H9 (cell line): ENCODE results near the gene TUT7. TPM values are rescaled to one million over a fixed set of nuclear protein-coding genes. Genes with fewer than 3 reads are reported as not detected.

Source experiments
- DNase-seq: peaks from one replicate; pipeline ENCODE4 v3.0.0-alpha.2; 2017
- H2AFZ ChIP-seq: one replicate; pipeline ENCODE4 v1.6.1; 2013; ENCODE audit warnings: mild to moderate bottlenecking, low read length, control low read depth, moderate library complexity
- H2AK5ac ChIP-seq: 2 replicates; pipeline ENCODE4 v1.6.1; 2013; ENCODE audit warnings: low read length, control low read depth, mixed read lengths; ENCODE audit not compliant: insufficient read length
- H2BK120ac ChIP-seq: one replicate; pipeline ENCODE4 v1.6.1; 2013; ENCODE audit warnings: low read depth, mild to moderate bottlenecking, low read length, control low read depth, inconsistent platforms; ENCODE audit not compliant: poor library complexity, severe bottlenecking
- H2BK12ac ChIP-seq: 2 replicates; pipeline ENCODE4 v1.6.1; 2013; ENCODE audit warnings: low read length, control low read depth, mixed read lengths, low read depth; ENCODE audit not compliant: insufficient read length
- H2BK15ac ChIP-seq: 2 replicates; pipeline ENCODE4 v1.6.1; 2013; ENCODE audit warnings: low read depth, low read length, control low read depth
- H2BK20ac ChIP-seq: one replicate; pipeline ENCODE4 v1.6.1; 2013; ENCODE audit warnings: low read depth, mild to moderate bottlenecking, low read length, control low read depth, inconsistent platforms; ENCODE audit not compliant: poor library complexity, severe bottlenecking
- H2BK5ac ChIP-seq: 2 replicates; pipeline ENCODE4 v1.6.1; 2013; ENCODE audit warnings: low read length, control low read depth, mixed read lengths; ENCODE audit not compliant: insufficient read length
- H3K14ac ChIP-seq: 2 replicates; pipeline ENCODE4 v1.6.1; 2013; ENCODE audit warnings: low read length, control low read depth; ENCODE audit not compliant: insufficient read depth
- H3K18ac ChIP-seq: 2 replicates; pipeline ENCODE4 v1.6.1; 2013; ENCODE audit warnings: low read depth, mild to moderate bottlenecking, mixed read lengths, low read length, control low read depth; ENCODE audit not compliant: insufficient read length
- H3K23ac ChIP-seq: 2 replicates; pipeline ENCODE4 v1.6.1; 2013; ENCODE audit warnings: low read length, control low read depth, mixed read lengths, low read depth; ENCODE audit not compliant: insufficient read length
- H3K23me2 ChIP-seq: 2 replicates; pipeline ENCODE4 v1.6.1; 2013; ENCODE audit warnings: low read depth, mild to moderate bottlenecking, mixed read lengths, low read length, control low read depth; ENCODE audit not compliant: insufficient read length, poor library complexity, severe bottlenecking
- H3K27ac ChIP-seq: 2 replicates; pipeline ENCODE4 v1.5.1; 2013; ENCODE audit warnings: low read length, control low read depth, mixed read lengths, low read depth; ENCODE audit not compliant: insufficient read length
- H3K27me3 ChIP-seq: 2 replicates; pipeline ENCODE4 v1.6.1; 2013; ENCODE audit warnings: low read length, control low read depth, inconsistent platforms; ENCODE audit not compliant: insufficient read depth
- H3K4ac ChIP-seq: 2 replicates; pipeline ENCODE4 v1.6.1; 2013; ENCODE audit warnings: low read depth, mild to moderate bottlenecking, control low read depth, inconsistent platforms, low read length, moderate library complexity
- H3K4me1 ChIP-seq: 2 replicates; pipeline ENCODE4 v1.6.1; 2013; ENCODE audit warnings: low read length, control low read depth, inconsistent platforms; ENCODE audit not compliant: insufficient read depth
- H3K4me2 ChIP-seq: 2 replicates; pipeline ENCODE4 v1.6.1; 2013; ENCODE audit warnings: low read length, control low read depth, mixed read lengths; ENCODE audit not compliant: insufficient read length, insufficient read depth
- H3K56ac ChIP-seq: 2 replicates; pipeline ENCODE4 v1.6.1; 2013; ENCODE audit warnings: low read depth, mild to moderate bottlenecking, mixed read lengths, low read length, control low read depth; ENCODE audit not compliant: insufficient read length
- H3K79me1 ChIP-seq: 2 replicates; pipeline ENCODE4 v1.6.1; 2013; ENCODE audit warnings: low read depth, mild to moderate bottlenecking, moderate library complexity, low read length, control low read depth, inconsistent platforms; ENCODE audit not compliant: insufficient read depth, poor library complexity, severe bottlenecking
- H3K79me2 ChIP-seq: 2 replicates; pipeline ENCODE4 v1.6.1; 2013; ENCODE audit warnings: low read length, control low read depth, inconsistent platforms; ENCODE audit not compliant: insufficient read depth
- H3K9ac ChIP-seq: 2 replicates; pipeline ENCODE4 v1.6.1; 2013; ENCODE audit warnings: low read length, control low read depth, mixed read lengths; ENCODE audit not compliant: insufficient read length; ENCODE audit errors: extremely low read depth
- H3K9me3 ChIP-seq: one replicate; pipeline ENCODE4 v1.6.1; 2013; ENCODE audit warnings: low read depth, low read length, inconsistent platforms; ENCODE audit not compliant: control insufficient read depth
- H3T11ph ChIP-seq: one replicate; pipeline ENCODE4 v1.6.1; 2013; ENCODE audit warnings: mild to moderate bottlenecking, low read length, control low read depth, inconsistent platforms
- H4K20me1 ChIP-seq: one replicate; pipeline ENCODE4 v1.6.1; 2013; ENCODE audit not compliant: control insufficient read depth, insufficient read length, insufficient read depth
- H4K5ac ChIP-seq: 2 replicates; pipeline ENCODE4 v1.6.1; 2013; ENCODE audit warnings: low read depth, mild to moderate bottlenecking, mixed read lengths, low read length, control low read depth; ENCODE audit not compliant: insufficient read length
- H4K8ac ChIP-seq: replicated peaks from 2 replicates; pipeline ENCODE4 v1.6.1; 2013; ENCODE audit warnings: low read length, control low read depth, mixed read lengths, low read depth; ENCODE audit not compliant: insufficient read length
- H4K91ac ChIP-seq: 2 replicates; pipeline ENCODE4 v1.6.1; 2013; ENCODE audit warnings: low read depth, mild to moderate bottlenecking, moderate library complexity, mixed read lengths, low read length, control low read depth; ENCODE audit not compliant: insufficient read length
- H3K27ac Mint-ChIP-seq, 3 experiments: 2 replicates in 2 of 3; 3 replicates in 1 of 3; pipeline ENCODE4 v1.8.0; 2020 to 2021; ENCODE audit warnings: mixed read lengths in 3 of 3, mild to moderate bottlenecking in 1 of 3, moderate library complexity in 1 of 3
- H3K27me3 Mint-ChIP-seq: 2 replicates; pipeline ENCODE4 v1.8.0; 2021; ENCODE audit warnings: low read depth, mild to moderate bottlenecking, moderate library complexity, mixed read lengths
- H3K36me3 Mint-ChIP-seq, 3 experiments: 2 replicates in 2 of 3; 3 replicates in 1 of 3; pipeline ENCODE4 v1.8.0; 2020 to 2021; ENCODE audit warnings: low read depth in 3 of 3, mixed read lengths in 3 of 3; ENCODE audit not compliant: insufficient read depth in 1 of 3
- H3K4me1 Mint-ChIP-seq, 2 experiments: 2 replicates each; pipeline ENCODE4 v1.8.0; 2020; ENCODE audit warnings: mixed read lengths in 2 of 2
- H3K4me3 Mint-ChIP-seq, 2 experiments: 2 replicates in 1 of 2; 3 replicates in 1 of 2; pipeline ENCODE4 v1.8.0; 2020 to 2021; ENCODE audit warnings: mild to moderate bottlenecking in 2 of 2, mixed read lengths in 2 of 2, moderate library complexity in 1 of 2
- H3K9me3 Mint-ChIP-seq, 2 experiments: 2 replicates in 1 of 2; 3 replicates in 1 of 2; pipeline ENCODE4 v1.8.0; 2020; ENCODE audit warnings: mild to moderate bottlenecking in 2 of 2, mixed read lengths in 2 of 2, moderate library complexity in 1 of 2
- WGBS: extraction: QIAGEN DNeasy Blood & Tissue Kit; methylation state at CpG from one replicate; pipeline ENCODE4 v1.1.7; 2013; ENCODE audit warnings: missing lambda C conversion rate, low lambda C conversion rate, mixed read lengths; ENCODE audit not compliant: insufficient read length; ENCODE audit errors: extremely low coverage; 5-methylcytosine and 5-hydroxymethylcytosine counted together
- total RNA-seq: library from RNA; stranded (reverse); gene quantifications from 2 replicates; pipeline ENCODE4 v1.2.1, GENCODE V29; 2021
- TF ChIP-seq, protein P1 (sequence below): fragments of 200-600 bp; sonication (generic); conservative IDR thresholded peaks from 3 replicates; pipeline ENCODE4 v1.8.0; 2021; ENCODE audit warnings: antibody characterized with exemption, mild to moderate bottlenecking

The TUT7 gene
- total RNA-seq, 1 experiment from 2014 or later = 23.1 TPM

DNA sequence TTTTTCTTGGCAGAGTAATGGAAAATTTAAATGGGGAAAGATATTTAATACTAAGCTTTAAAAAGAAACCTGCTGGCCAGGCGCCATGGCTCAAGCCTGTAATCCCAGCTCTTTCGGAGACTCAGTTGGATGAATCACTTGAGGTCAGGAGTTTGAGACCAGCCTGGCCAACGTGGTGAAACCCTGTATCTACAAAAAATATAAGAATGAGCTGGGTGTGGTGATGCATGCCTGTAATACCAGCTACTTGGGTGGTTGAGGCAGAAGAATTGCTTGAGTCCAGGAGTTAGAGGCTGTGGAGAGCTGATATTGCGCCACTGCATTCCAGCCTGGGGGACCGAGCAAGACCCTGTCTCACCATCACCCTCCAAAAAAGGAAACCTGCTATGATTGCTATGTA, 32.8 kb downstream of the TUT7 start:
- H3K79me2 ChIP-seq = no peaks in the 10 kb centered on the region
- H2BK15ac ChIP-seq = no peak overlapping the region
- no peak overlapping the region for H4K91ac ChIP-seq
- H3K27ac Mint-ChIP-seq = no peak overlapping the region
- H3K9ac ChIP-seq = no peak overlapping the region
- no peaks in the 10 kb centered on the region for H3K4me1 ChIP-seq
- no peak overlapping the region for H2AK5ac ChIP-seq
- no peak overlapping the region for H3K56ac ChIP-seq
- no peak overlapping the region for H3K4me3 Mint-ChIP-seq
- no peak overlapping the region for H3K23ac ChIP-seq
- TF ChIP-seq, protein P1, sequence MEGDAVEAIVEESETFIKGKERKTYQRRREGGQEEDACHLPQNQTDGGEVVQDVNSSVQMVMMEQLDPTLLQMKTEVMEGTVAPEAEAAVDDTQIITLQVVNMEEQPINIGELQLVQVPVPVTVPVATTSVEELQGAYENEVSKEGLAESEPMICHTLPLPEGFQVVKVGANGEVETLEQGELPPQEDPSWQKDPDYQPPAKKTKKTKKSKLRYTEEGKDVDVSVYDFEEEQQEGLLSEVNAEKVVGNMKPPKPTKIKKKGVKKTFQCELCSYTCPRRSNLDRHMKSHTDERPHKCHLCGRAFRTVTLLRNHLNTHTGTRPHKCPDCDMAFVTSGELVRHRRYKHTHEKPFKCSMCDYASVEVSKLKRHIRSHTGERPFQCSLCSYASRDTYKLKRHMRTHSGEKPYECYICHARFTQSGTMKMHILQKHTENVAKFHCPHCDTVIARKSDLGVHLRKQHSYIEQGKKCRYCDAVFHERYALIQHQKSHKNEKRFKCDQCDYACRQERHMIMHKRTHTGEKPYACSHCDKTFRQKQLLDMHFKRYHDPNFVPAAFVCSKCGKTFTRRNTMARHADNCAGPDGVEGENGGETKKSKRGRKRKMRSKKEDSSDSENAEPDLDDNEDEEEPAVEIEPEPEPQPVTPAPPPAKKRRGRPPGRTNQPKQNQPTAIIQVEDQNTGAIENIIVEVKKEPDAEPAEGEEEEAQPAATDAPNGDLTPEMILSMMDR = no peak
- H3K4ac ChIP-seq = no peak overlapping the region
- no peak overlapping the region for H2BK120ac ChIP-seq
- WGBS = no CpG with 5 or more reads among the region's 5 CpGs
- H3T11ph ChIP-seq = no peak overlapping the region
- H3K36me3 Mint-ChIP-seq = peaks cover 25 to 68% (median 55%) of the 10 kb centered on the region in 3 experiments; a peak in 6 of 7 replicates
- no peaks in the 10 kb centered on the region for H3K79me1 ChIP-seq
- H3K27me3 Mint-ChIP-seq = no peaks in the 10 kb centered on the region
- no peaks in the 10 kb centered on the region for H3K9me3 Mint-ChIP-seq
- H2BK12ac ChIP-seq = no peak overlapping the region
- H4K5ac ChIP-seq = no peak overlapping the region
- H3K27me3 ChIP-seq = no peaks in the 10 kb centered on the region
- H3K23me2 ChIP-seq = no peaks in the 10 kb centered on the region
- no peak overlapping the region for H3K14ac ChIP-seq
- no peak overlapping the region for H3K27ac ChIP-seq
- no peak overlapping the region for H2BK5ac ChIP-seq
- no peak overlapping the region for H2AFZ ChIP-seq
- H3K4me1 Mint-ChIP-seq = no peaks in the 10 kb centered on the region
- no peak for DNase-seq
- no peak overlapping the region for H3K18ac ChIP-seq
- H2BK20ac ChIP-seq = no peak overlapping the region
- H4K8ac ChIP-seq = no peak overlapping the region
- H3K9me3 ChIP-seq = no peaks in the 10 kb centered on the region
- H3K4me2 ChIP-seq = no peak overlapping the region
- H4K20me1 ChIP-seq = no peaks in the 10 kb centered on the region
